ENCODE results near the gene THSD8. TPM values are rescaled to one million over a fixed set of nuclear protein-coding genes. Genes with fewer than 3 reads are reported as not detected.

THSD8 gene
- total and polyA plus RNA-seq, 2 donors (not counting 1 experiment from before 2014, with no cell fraction given): not detected

GRCh38 chr19:12825254-12826131 lies 23.6 kb downstream of the THSD8 start:
- H4K20me1 ChIP-seq (ENCODE audit: control insufficient read depth, extremely low read depth, insufficient read depth, low read length): no peaks in the 10 kb centered on the region
- no peak overlapping the region for H3K27ac ChIP-seq (ENCODE audit: insufficient read depth, low read length)
- H3K27me3 ChIP-seq (ENCODE audit: control insufficient read depth, insufficient read depth, low read length): peaks cover 2% of the 10 kb centered on the region
- no peak overlapping the region for H3K9ac ChIP-seq (ENCODE audit: insufficient read depth, low read length)
- H3K36me3 ChIP-seq (ENCODE audit: control insufficient read depth, insufficient read depth, low read length): no peaks in the 10 kb centered on the region
- H3K79me2 ChIP-seq (ENCODE audit: control insufficient read depth, insufficient read depth, low read length): no peaks in the 10 kb centered on the region
- TF ChIP-seq EZH2 (IDR thresholded peaks at IDR 0.05; ENCODE audit: low read length, missing control alignments) (no peak), CTCF (conservative IDR thresholded peaks at IDR 0.05 in 1 of 2, IDR thresholded peaks at IDR 0.05 in 1 of 2; ENCODE audit: low read depth in 1 of 2, low read length in 2 of 2) (peak in 1 of 2 donors; percentile 23)
- H3K4me3 ChIP-seq (replicated peaks in 1 of 4; ENCODE audit: control extremely low read depth in 1 of 4, insufficient read depth in 1 of 4, low read depth in 3 of 4, low read length in 4 of 4): no peak overlapping the region
- peak overlapping the region; percentile 5 for H3K4me2 ChIP-seq (ENCODE audit: extremely low read depth, insufficient read depth, low read length)
- DNase-seq (ENCODE audit: low read depth in 2 of 2): no peak
- no peak overlapping the region for H2AFZ ChIP-seq (ENCODE audit: low read length)
- peaks cover 3% of the 10 kb centered on the region for H3K4me1 ChIP-seq (ENCODE audit: control insufficient read depth, extremely low read depth, insufficient read depth, low read length)
- H3K9me3 ChIP-seq (ENCODE audit: control insufficient read depth, insufficient read depth, low read depth, low read length): no peaks in the 10 kb centered on the region

- peak in 1 of 2 donors; percentile 21 for DNase-seq (ENCODE audit: low read depth in 2 of 2)
- Histone ChIP-seq H3K4me3 (replicated peaks in 1 of 4; ENCODE audit: control extremely low read depth in 1 of 4, insufficient read depth in 1 of 4, low read depth in 3 of 4, low read length in 4 of 4) (no peak overlapping the region), H3K36me3 (ENCODE audit: control insufficient read depth, insufficient read depth, low read length) (no peaks in the 10 kb centered on the region), H2AFZ (ENCODE audit: low read length) (no peak overlapping the region), H4K20me1 (ENCODE audit: control insufficient read depth, extremely low read depth, insufficient read depth, low read length) (no peaks in the 10 kb centered on the region), H3K9me3 (ENCODE audit: control insufficient read depth, insufficient read depth, low read depth, low read length) (no peaks in the 10 kb centered on the region), H3K4me1 (ENCODE audit: control insufficient read depth, extremely low read depth, insufficient read depth, low read length) (peaks cover 3% of the 10 kb centered on the region), H3K9ac (ENCODE audit: insufficient read depth, low read length) (no peak overlapping the region), H3K27ac (ENCODE audit: insufficient read depth, low read length) (no peak overlapping the region), H3K27me3 (ENCODE audit: control insufficient read depth, insufficient read depth, low read length) (peaks cover 10% of the 10 kb centered on the region), H3K4me2 (ENCODE audit: extremely low read depth, insufficient read depth, low read length) (peak overlapping the region; percentile 5), H3K79me2 (ENCODE audit: control insufficient read depth, insufficient read depth, low read length) (no peaks in the 10 kb centered on the region)
- TF ChIP-seq CTCF (conservative IDR thresholded peaks at IDR 0.05 in 1 of 2, IDR thresholded peaks at IDR 0.05 in 1 of 2; ENCODE audit: low read depth in 1 of 2, low read length in 2 of 2): no peak
- no peak for TF ChIP-seq EZH2 (IDR thresholded peaks at IDR 0.05; ENCODE audit: low read length, missing control alignments)
Measured at GRCh38 chr19:12828494-12828893, 26.6 kb downstream of the THSD8 start.

GRCh38 chr19:12833418-12833737 lies 31.5 kb downstream of the THSD8 start:
- no peak for DNase-seq (ENCODE audit: low read depth in 2 of 2)
- Histone ChIP-seq H4K20me1 (ENCODE audit: control insufficient read depth, extremely low read depth, insufficient read depth, low read length) (no peaks in the 10 kb centered on the region), H3K4me2 (ENCODE audit: extremely low read depth, insufficient read depth, low read length) (no peak overlapping the region), H3K36me3 (ENCODE audit: control insufficient read depth, insufficient read depth, low read length) (no peaks in the 10 kb centered on the region), H3K9me3 (ENCODE audit: control insufficient read depth, insufficient read depth, low read depth, low read length) (no peaks in the 10 kb centered on the region), H3K4me3 (replicated peaks in 1 of 4; ENCODE audit: control extremely low read depth in 1 of 4, insufficient read depth in 1 of 4, low read depth in 3 of 4, low read length in 4 of 4) (peak overlapping the region in 1 of 4 experiments; percentile 25), H2AFZ (ENCODE audit: low read length) (no peak overlapping the region), H3K9ac (ENCODE audit: insufficient read depth, low read length) (no peak overlapping the region), H3K27ac (ENCODE audit: insufficient read depth, low read length) (no peak overlapping the region), H3K27me3 (ENCODE audit: control insufficient read depth, insufficient read depth, low read length) (peaks cover 48% of the 10 kb centered on the region), H3K4me1 (ENCODE audit: control insufficient read depth, extremely low read depth, insufficient read depth, low read length) (peaks cover under 1% of the 10 kb centered on the region), H3K79me2 (ENCODE audit: control insufficient read depth, insufficient read depth, low read length) (no peaks in the 10 kb centered on the region)
- TF ChIP-seq EZH2 (IDR thresholded peaks at IDR 0.05; ENCODE audit: low read length, missing control alignments): no peak
- TF ChIP-seq CTCF (conservative IDR thresholded peaks at IDR 0.05 in 1 of 2, IDR thresholded peaks at IDR 0.05 in 1 of 2; ENCODE audit: low read depth in 1 of 2, low read length in 2 of 2): no peak

Data from fibroblast of lung (primary cell).